ENCODE data around the gene HLA-DMA. TPM values are rescaled to one million over a fixed set of nuclear protein-coding genes. Genes with fewer than 3 reads are reported as not detected.

HLA-DMA gene
- total RNA-seq, 1 donor from 2014 or later: 283 TPM

- H3K27me3 ChIP-seq (ENCODE audit: low read depth): no peaks in the 10 kb centered on the region
Observed at GRCh38 chr6:32950010-32950409, 2.9 kb downstream of the HLA-DMA start.

GRCh38 chr6:32949113-32949512 is 3.8 kb downstream of the HLA-DMA start:
- ATAC-seq (no peak), DNase-seq (no peak)
- no peak overlapping the region for H3K4me3 ChIP-seq
- peaks cover 12% of the 10 kb centered on the region for H3K36me3 ChIP-seq
- no peaks in the 10 kb centered on the region for H3K27me3 ChIP-seq (ENCODE audit: low read depth)
- H3K27ac ChIP-seq: no peak overlapping the region
- TF ChIP-seq CTCF (IDR thresholded peaks at IDR 0.05): no peak
- no peaks in the 10 kb centered on the region for H3K9me3 ChIP-seq
- intact Hi-C loops (cut with DNase I): no loop called here
- peaks cover 52% of the 10 kb centered on the region for H3K4me1 ChIP-seq

More at GRCh38 chr6:32950010-32950409, 2.9 kb downstream of the HLA-DMA start:
- Histone ChIP-seq H3K4me3 (no peak overlapping the region), H3K9me3 (no peaks in the 10 kb centered on the region), H3K27ac (no peak overlapping the region), H3K4me1 (peaks cover 51% of the 10 kb centered on the region), H3K36me3 (peaks cover 12% of the 10 kb centered on the region)
- no peak for ATAC-seq
- intact Hi-C loops (cut with DNase I): no loop called here
- no peak for DNase-seq
- TF ChIP-seq CTCF (IDR thresholded peaks at IDR 0.05): no peak

- no peak overlapping the region for H3K4me3 ChIP-seq
- intact Hi-C loops (cut with DNase I): no loop called here
- DNase-seq (no peak), ATAC-seq (peak in 1 of 2 donors; percentile 61)
- TF ChIP-seq CTCF (IDR thresholded peaks at IDR 0.05): peak; percentile 54
- H3K27ac ChIP-seq: no peak overlapping the region
- no peaks in the 10 kb centered on the region for H3K9me3 ChIP-seq
- peaks cover 12% of the 10 kb centered on the region for H3K36me3 ChIP-seq
- H3K27me3 ChIP-seq (ENCODE audit: low read depth): no peaks in the 10 kb centered on the region
- H3K4me1 ChIP-seq: peaks cover 51% of the 10 kb centered on the region
Observed at GRCh38 chr6:32947552-32948465, 5.1 kb downstream of the HLA-DMA start.

- ATAC-seq (no peak), DNase-seq (no peak)
- TF ChIP-seq CTCF (IDR thresholded peaks at IDR 0.05): no peak
- Histone ChIP-seq H3K9me3 (no peaks in the 10 kb centered on the region), H3K4me1 (peaks cover 51% of the 10 kb centered on the region), H3K27me3 (ENCODE audit: low read depth) (no peaks in the 10 kb centered on the region), H3K27ac (no peak overlapping the region), H3K36me3 (peaks cover 12% of the 10 kb centered on the region), H3K4me3 (no peak overlapping the region)
- intact Hi-C loops (cut with DNase I): no loop called here
Observed at GRCh38 chr6:32946893-32947292, 6.0 kb downstream of the HLA-DMA start.

- no peaks in the 10 kb centered on the region for H3K27me3 ChIP-seq (ENCODE audit: low read depth)
- H3K9me3 ChIP-seq: no peaks in the 10 kb centered on the region
- H3K36me3 ChIP-seq: peaks cover 12% of the 10 kb centered on the region
- intact Hi-C loops (cut with DNase I): no loop called here
- no peak overlapping the region for H3K4me3 ChIP-seq
- peaks cover 51% of the 10 kb centered on the region for H3K4me1 ChIP-seq
- ATAC-seq (no peak), DNase-seq (no peak)
- no peak overlapping the region for H3K27ac ChIP-seq
- no peak for TF ChIP-seq CTCF (IDR thresholded peaks at IDR 0.05)
Observed at GRCh38 chr6:32945953-32946352, 6.9 kb downstream of the HLA-DMA start.

Data from lower lobe of right lung (tissue), 2 donors.